Right atrium auricular region (tissue), 2 donors: ENCODE data around the gene MYOD1. TPM values are rescaled to one million over a fixed set of nuclear protein-coding genes. Genes with fewer than 3 reads are reported as not detected.
A peak's percentile ranks its signal among the peaks of the same experiment; 100 is the strongest.

ENCODE experiments used
- DNase-seq: peaks from one replicate; pipeline ENCODE4 v3.0.0-alpha.2; 2019; ENCODE audit warnings: low spot score
- H3K27ac ChIP-seq, 2 donors: fragments of 200-600 bp; sonication (generic); 1 replicate in 1 of 2; 2 replicates in 1 of 2; pipeline ENCODE4 v1.5.1; 2016 to 2019
- H3K27me3 ChIP-seq, 2 donors: fragments of 200-600 bp; sonication (generic); one replicate each; pipeline versions ENCODE4 v1.5.1 to v1.6.0; 2017 to 2019
- H3K36me3 ChIP-seq: fragments of 200-600 bp; sonication (generic); one replicate; pipeline ENCODE4 v1.5.1; 2016
- H3K4me1 ChIP-seq, 2 donors: fragments of 200-600 bp; sonication (generic); one replicate each; pipeline versions ENCODE4 v1.5.1 to v1.6.0; 2017 to 2019
- H3K4me3 ChIP-seq, 2 donors: fragments of 200-600 bp; sonication (generic); 1 replicate in 1 of 2; 2 replicates in 1 of 2; pipeline ENCODE4 v1.5.1; 2017 to 2019; ENCODE audit warnings: mild to moderate bottlenecking in 1 of 2, moderate library complexity in 1 of 2
- H3K9me3 ChIP-seq, 2 donors: fragments of 200-600 bp; sonication (generic); one replicate each; pipeline ENCODE4 v1.5.1; 2019
- CTCF ChIP-seq, 2 donors: fragments of 200-600 bp; sonication (generic); IDR thresholded peaks; one replicate each; pipeline ENCODE4 v1.5.1; 2019; ENCODE audit warnings: antibody characterized with exemption in 2 of 2
- total RNA-seq, 2 donors: library from RNA; depleted of rRNA; stranded (reverse); fragments of >200 nt; gene quantifications; one replicate each; pipeline ENCODE4 v1.1.0, GENCODE V29; 2016

Gene MYOD1
- total RNA-seq, 2 donors from 2014 or later: not detected

GRCh38 chr11:17718015-17718414, 1.4 kb upstream of the MYOD1 start:
- H3K4me3 ChIP-seq: no peak overlapping the region
- H3K27ac ChIP-seq: no peak overlapping the region
- DNase-seq: no peak
- TF ChIP-seq CTCF (IDR thresholded peaks at IDR 0.05): no peak
- H3K9me3 ChIP-seq: no peaks in the 10 kb centered on the region
- H3K4me1 ChIP-seq: peaks cover 0 to 40% of the 10 kb centered on the region in 2 donors
- no peaks in the 10 kb centered on the region for H3K36me3 ChIP-seq
- peaks cover 14 to 31% of the 10 kb centered on the region in 2 donors for H3K27me3 ChIP-seq

GRCh38 chr11:17718510-17718962, 835 bp upstream of the MYOD1 start:
- Histone ChIP-seq H3K4me3 (no peak overlapping the region), H3K4me1 (peaks cover 0 to 40% of the 10 kb centered on the region in 2 donors), H3K9me3 (no peaks in the 10 kb centered on the region), H3K27me3 (peaks cover 14 to 31% of the 10 kb centered on the region in 2 donors), H3K27ac (no peak overlapping the region), H3K36me3 (no peaks in the 10 kb centered on the region)
- no peak for DNase-seq
- no peak for TF ChIP-seq CTCF (IDR thresholded peaks at IDR 0.05)

GRCh38 chr11:17719938-17720795, 796 bp downstream of the MYOD1 start:
- peak in 1 of 2 donors; percentile 47 for TF ChIP-seq CTCF (IDR thresholded peaks at IDR 0.05)
- Histone ChIP-seq H3K27me3 (peaks cover 14 to 31% of the 10 kb centered on the region in 2 donors), H3K36me3 (no peaks in the 10 kb centered on the region), H3K4me3 (no peak overlapping the region), H3K4me1 (peaks cover 0 to 34% of the 10 kb centered on the region in 2 donors), H3K27ac (no peak overlapping the region), H3K9me3 (no peaks in the 10 kb centered on the region)
- DNase-seq: no peak

- Histone ChIP-seq H3K36me3 (no peaks in the 10 kb centered on the region), H3K4me3 (no peak overlapping the region), H3K4me1 (peaks cover 0 to 34% of the 10 kb centered on the region in 2 donors), H3K27me3 (peaks cover 14 to 31% of the 10 kb centered on the region in 2 donors), H3K9me3 (no peaks in the 10 kb centered on the region), H3K27ac (no peak overlapping the region)
- DNase-seq: no peak
- TF ChIP-seq CTCF (IDR thresholded peaks at IDR 0.05): no peak
Measured at GRCh38 chr11:17720796-17721171, 1.4 kb downstream of the MYOD1 start.

- Histone ChIP-seq H3K4me3 (no peak overlapping the region), H3K9me3 (no peaks in the 10 kb centered on the region), H3K36me3 (no peaks in the 10 kb centered on the region), H3K27ac (no peak overlapping the region), H3K27me3 (peaks cover 14 to 31% of the 10 kb centered on the region in 2 donors), H3K4me1 (peaks cover 0 to 34% of the 10 kb centered on the region in 2 donors)
- DNase-seq: no peak
- no peak for TF ChIP-seq CTCF (IDR thresholded peaks at IDR 0.05)
Measured at GRCh38 chr11:17721242-17721999, 2.0 kb downstream of the MYOD1 start.
